AG04450 (cell line): ENCODE data around the gene ACOXL. TPM values are rescaled to one million over a fixed set of nuclear protein-coding genes. Genes with fewer than 3 reads are reported as not detected.
"Not testable (repeated sequence)": the region's sequence is repeated elsewhere in the genome, so short reads cannot be mapped to it uniquely, and the experiment has no call there.

Experiments
- CTCF ChIA-PET: fragments of 300-600, 350-600 bp; formaldehyde crosslinking; extraction: SDS; loops from one replicate; lab custom pipeline; 2022; ENCODE audit warnings: antibody characterized with exemption, inconsistent platforms; lab: Charles Lee
- POLR2A ChIA-PET: fragments of 350-600 bp; formaldehyde crosslinking; extraction: SDS; loops from one replicate; lab custom pipeline; 2021; ENCODE audit warnings: antibody characterized with exemption, inconsistent platforms; lab: Yijun Ruan, JAX
- DNase-seq: peaks from one replicate; pipeline ENCODE4 v3.0.0-alpha.2; 2011; ENCODE audit warnings: low read depth, low spot score
- H3K27ac ChIP-seq: one replicate; pipeline ENCODE4 v1.5.1; 2012; ENCODE audit warnings: low read depth, low read length, control low read depth
- H3K27me3 ChIP-seq: one replicate; pipeline ENCODE4 v1.6.0; 2012; ENCODE audit warnings: low read length; ENCODE audit not compliant: control insufficient read depth, insufficient read depth
- H3K4me3 ChIP-seq: 2 replicates; pipeline ENCODE4 v1.5.1; 2011; ENCODE audit warnings: mild to moderate bottlenecking, low read depth, low read length, control low read depth
- H3K9me3 ChIP-seq: 2 replicates; pipeline ENCODE4 v1.5.1; 2012; ENCODE audit warnings: low read length; ENCODE audit not compliant: control insufficient read depth, insufficient read depth
- CTCF ChIP-seq: IDR thresholded peaks from 2 replicates; pipeline ENCODE4 v1.5.1; 2011; ENCODE audit warnings: low read depth, low read length, control low read depth, inconsistent platforms
- polyA plus RNA-seq: library from polyadenylated mRNA; depleted of rRNA; stranded (reverse); fragments of >200 nt; gene quantifications from 2 replicates; pipeline ENCODE4 v1.2.3, GENCODE V29; 2011

ACOXL gene
- polyA plus RNA-seq, 1 experiment = not detected

DNA sequence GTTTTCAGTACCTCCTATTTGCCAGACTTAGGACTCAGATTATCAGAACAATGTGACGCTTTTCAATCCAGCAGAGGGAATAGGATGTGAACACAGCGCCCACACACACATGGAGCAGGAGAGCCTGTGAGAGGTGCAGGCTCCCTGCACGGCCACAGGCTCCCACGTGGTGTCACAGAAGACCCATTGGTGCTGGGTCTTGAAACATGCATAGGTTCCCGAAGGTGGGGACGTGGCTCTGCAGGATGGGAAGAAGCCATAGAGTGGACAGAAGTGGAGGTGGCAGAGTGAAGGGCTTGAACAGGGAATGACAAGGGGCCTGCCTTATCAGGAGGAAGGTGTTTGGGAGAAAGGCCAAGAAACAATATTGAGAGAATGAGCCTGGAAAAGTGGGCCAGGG, 309.9 kb downstream of the ACOXL start:
- Histone ChIP-seq H3K9me3 (no peaks in the 10 kb centered on the region), H3K4me3 (no peak overlapping the region), H3K27ac (no peak overlapping the region), H3K27me3 (peaks cover 23% of the 10 kb centered on the region)
- ChIA-PET CTCF (no interaction called here), POLR2A (no interaction called here)
- no peak for TF ChIP-seq CTCF
- DNase-seq = no peak

- ChIA-PET CTCF (no interaction called here), POLR2A (no interaction called here)
- Histone ChIP-seq H3K27ac (no peak overlapping the region), H3K4me3 (no peak overlapping the region), H3K9me3 (no peaks in the 10 kb centered on the region), H3K27me3 (peaks cover 17% of the 10 kb centered on the region)
- no peak for DNase-seq
- TF ChIP-seq CTCF = no peak
Measured at GRCh38 chr2:111042772-111043771, 310.7 kb downstream of the ACOXL start.

DNA sequence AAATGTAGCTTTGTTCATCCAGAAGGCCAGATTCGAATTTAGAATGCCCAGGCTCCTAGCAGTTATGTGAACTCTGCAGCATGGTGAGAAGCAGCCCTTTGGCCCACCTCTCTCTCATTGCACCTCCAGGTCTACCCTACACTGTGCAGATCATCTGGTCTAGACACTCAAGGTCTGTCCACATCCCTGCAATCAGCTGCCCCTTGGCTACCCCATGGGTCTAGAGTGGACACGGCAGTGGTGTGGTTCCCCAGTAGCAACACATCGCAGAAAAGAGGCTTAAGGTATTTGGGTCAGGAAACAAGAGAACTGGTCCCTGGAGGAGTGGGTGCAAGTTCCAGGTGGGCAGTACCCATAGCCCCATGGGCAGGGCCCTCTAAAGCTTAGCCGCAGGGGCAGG, 311.7 kb downstream of the ACOXL start:
- no peak for DNase-seq
- ChIA-PET POLR2A (no interaction called here), CTCF (interaction anchor here (0.6 kb wide), 1 partner anchor 1915 kb away, joined by 7 read pairs; no protein-coding TSS in a partner anchor)
- Histone ChIP-seq H3K27ac (no peak overlapping the region), H3K27me3 (peaks cover 20% of the 10 kb centered on the region), H3K9me3 (no peaks in the 10 kb centered on the region), H3K4me3 (no peak overlapping the region)
- TF ChIP-seq CTCF = no peak

DNA sequence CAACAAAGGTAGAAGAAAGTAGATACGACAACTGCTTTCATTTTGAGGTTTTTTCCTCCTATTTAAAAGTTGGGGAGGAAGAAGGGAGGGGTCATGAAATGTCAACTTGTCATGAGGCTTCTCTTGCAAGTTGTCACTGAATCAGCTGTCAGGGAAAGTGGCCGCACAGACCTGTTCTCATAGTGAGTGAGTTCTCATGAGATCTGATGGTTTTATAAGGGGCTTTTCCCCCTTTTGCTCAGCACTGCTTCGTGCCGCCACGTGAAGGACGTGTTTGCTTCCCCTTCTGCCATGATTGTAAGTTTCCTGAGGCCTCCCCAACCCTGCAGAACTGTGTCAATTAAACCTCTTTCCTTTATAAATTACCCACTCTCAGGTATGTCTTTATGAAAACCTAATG, 312.9 kb downstream of the ACOXL start:
- POLR2A ChIA-PET, H3K4me3 ChIP-seq, H3K9me3 ChIP-seq, DNase-seq, H3K27ac ChIP-seq, CTCF ChIA-PET: not testable (repeated sequence)
- H3K27me3 ChIP-seq = peaks cover 28% of the 10 kb centered on the region

GRCh38 chr2:111045771-111046444, 313.5 kb downstream of the ACOXL start:
- Histone ChIP-seq H3K27ac (no peak overlapping the region), H3K4me3 (no peak overlapping the region), H3K9me3 (no peaks in the 10 kb centered on the region), H3K27me3 (peaks cover 34% of the 10 kb centered on the region)
- ChIA-PET POLR2A (no interaction called here), CTCF (no interaction called here)
- DNase-seq = no peak
- TF ChIP-seq CTCF = no peak
